Measurements from ENCODE around the gene TRAPPC2B. TPM values are rescaled to one million over a fixed set of nuclear protein-coding genes. Genes with fewer than 3 reads are reported as not detected.

TRAPPC2B gene
- total and polyA plus RNA-seq, 2 of the 13 experiments (the other 11 are each of a cell fraction or from before 2014, with no cell fraction given): 13.3 to 17.7 TPM

GRCh38 chr19:57389730-57390598 lies 26.6 kb downstream of the TRAPPC2B start, which contains the start of gene ZNF548 (continued):
- TF ChIP-seq, protein P1, sequence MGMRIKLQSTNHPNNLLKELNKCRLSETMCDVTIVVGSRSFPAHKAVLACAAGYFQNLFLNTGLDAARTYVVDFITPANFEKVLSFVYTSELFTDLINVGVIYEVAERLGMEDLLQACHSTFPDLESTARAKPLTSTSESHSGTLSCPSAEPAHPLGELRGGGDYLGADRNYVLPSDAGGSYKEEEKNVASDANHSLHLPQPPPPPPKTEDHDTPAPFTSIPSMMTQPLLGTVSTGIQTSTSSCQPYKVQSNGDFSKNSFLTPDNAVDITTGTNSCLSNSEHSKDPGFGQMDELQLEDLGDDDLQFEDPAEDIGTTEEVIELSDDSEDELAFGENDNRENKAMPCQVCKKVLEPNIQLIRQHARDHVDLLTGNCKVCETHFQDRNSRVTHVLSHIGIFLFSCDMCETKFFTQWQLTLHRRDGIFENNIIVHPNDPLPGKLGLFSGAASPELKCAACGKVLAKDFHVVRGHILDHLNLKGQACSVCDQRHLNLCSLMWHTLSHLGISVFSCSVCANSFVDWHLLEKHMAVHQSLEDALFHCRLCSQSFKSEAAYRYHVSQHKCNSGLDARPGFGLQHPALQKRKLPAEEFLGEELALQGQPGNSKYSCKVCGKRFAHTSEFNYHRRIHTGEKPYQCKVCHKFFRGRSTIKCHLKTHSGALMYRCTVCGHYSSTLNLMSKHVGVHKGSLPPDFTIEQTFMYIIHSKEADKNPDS (CRISPR knock-in tag; IDR thresholded peaks at IDR 0.05): 0 out of 2 replicates have a peak, but pooled peaks have one; percentile 14
- TF ChIP-seq PLRG1 (conservative IDR thresholded peaks at IDR 0.05) (no peak), FOXK2 (IDR thresholded peaks at IDR 0.05) (peak; percentile 65; the same call in 1 of the 2 replicates), MEF2D (CRISPR knock-in tag; IDR thresholded peaks at IDR 0.05) (peak; percentile 39; the same call in 1 of the 2 replicates), ZNF773 (CRISPR knock-in tag; IDR thresholded peaks at IDR 0.05; ENCODE audit: borderline replicate concordance) (no peak), BCL3 (CRISPR knock-in tag; IDR thresholded peaks at IDR 0.05) (no peak), SRSF4 (IDR thresholded peaks at IDR 0.05; ENCODE audit: low read depth, low read length, poor library complexity, severe bottlenecking) (no peak), KIAA2018 (CRISPR knock-in tag; IDR thresholded peaks at IDR 0.05; ENCODE audit: borderline replicate concordance) (no peak), YY1 (IDR thresholded peaks at IDR 0.05; ENCODE audit: insufficient read depth, insufficient replicate concordance, low read depth, low read length) (peak; percentile 66), HES4 (CRISPR knock-in tag; IDR thresholded peaks at IDR 0.05; ENCODE audit: borderline replicate concordance) (no peak), CREB3 (CRISPR knock-in tag; IDR thresholded peaks at IDR 0.05) (no peak), RXRA (CRISPR knock-in tag; IDR thresholded peaks at IDR 0.05) (peak; percentile 62), KLF9 (CRISPR knock-in tag; IDR thresholded peaks at IDR 0.05; ENCODE audit: low read depth) (no peak), DR1 (CRISPR knock-in tag; IDR thresholded peaks at IDR 0.05) (no peak), DNMT1 (CRISPR knock-in tag; IDR thresholded peaks at IDR 0.05) (no peak)
